OCI-LY1 (cell line): ENCODE measurements around the gene NEAT1.

Experiments
- H2AFZ ChIP-seq: fragments of 200-600 bp; sonication (generic), shearing (Covaris generic); 2 replicates; pipeline ENCODE4 v1.6.0; 2014; ENCODE audit warnings: antibody characterized with exemption, mild to moderate bottlenecking, low read length
- H3F3A ChIP-seq: fragments of 200-600 bp; sonication (generic), shearing (Covaris generic); 2 replicates; pipeline ENCODE4 v1.6.0; 2014; ENCODE audit warnings: mild to moderate bottlenecking, antibody characterized with exemption, low read length, moderate library complexity; ENCODE audit not compliant: insufficient read depth
- H3K27ac ChIP-seq: fragments of 200-600 bp; sonication (generic); 2 replicates; pipeline ENCODE4 v1.5.1; 2014; ENCODE audit warnings: low read length, mixed run types, mild to moderate bottlenecking, low read depth; ENCODE audit not compliant: poor library complexity, severe bottlenecking
- H3K27me3 ChIP-seq: fragments of 200-600 bp; sonication (generic); 2 replicates; pipeline ENCODE4 v1.6.0; 2014; ENCODE audit warnings: antibody characterized with exemption, mild to moderate bottlenecking, low read length, moderate library complexity; ENCODE audit not compliant: insufficient read depth
- H3K36me3 ChIP-seq: fragments of 200-600 bp; sonication (generic); 2 replicates; pipeline ENCODE4 v1.6.1; 2014; ENCODE audit warnings: mild to moderate bottlenecking, antibody characterized with exemption, low read length, moderate library complexity, mixed read lengths; ENCODE audit not compliant: insufficient read depth
- H3K4me1 ChIP-seq: fragments of 200-600 bp; sonication (generic); 2 replicates; pipeline ENCODE4 v1.5.1; 2014; ENCODE audit warnings: mild to moderate bottlenecking, low read length, moderate library complexity; ENCODE audit not compliant: insufficient read depth, severe bottlenecking
- H3K4me2 ChIP-seq: fragments of 200-600 bp; sonication (generic), shearing (Covaris generic); 2 replicates; pipeline ENCODE4 v1.6.1; 2014; ENCODE audit warnings: low read length
- H3K4me3 ChIP-seq: fragments of 200-600 bp; sonication (generic); 2 replicates; pipeline ENCODE4 v1.5.1; 2014; ENCODE audit warnings: low read length, low read depth, mild to moderate bottlenecking, mixed read lengths; ENCODE audit not compliant: poor library complexity, severe bottlenecking
- H3K79me2 ChIP-seq: fragments of 200-600 bp; shearing (Covaris generic); 2 replicates; pipeline ENCODE4 v1.6.1; 2016; ENCODE audit warnings: mixed run types, low read length, mixed read lengths; ENCODE audit not compliant: insufficient read depth
- H3K9ac ChIP-seq: fragments of 200-600 bp; sonication (generic), shearing (Covaris generic); 2 replicates; pipeline ENCODE4 v1.6.1; 2014; ENCODE audit warnings: mild to moderate bottlenecking, low read length, mixed read lengths
- H3K9me2 ChIP-seq: fragments of 200-600 bp; sonication (generic), shearing (Covaris generic); 2 replicates; pipeline ENCODE4 v1.6.1; 2014; ENCODE audit warnings: low read depth, mild to moderate bottlenecking, low read length, mixed read lengths
- H3K9me3 ChIP-seq: fragments of 200-600 bp; shearing (Covaris generic); 2 replicates; pipeline ENCODE4 v1.6.1; 2014; ENCODE audit warnings: low read length, mixed read lengths
- H4K20me1 ChIP-seq: fragments of 200-600 bp; sonication (generic), shearing (Covaris generic); 2 replicates; pipeline ENCODE4 v1.6.0; 2016; ENCODE audit warnings: mild to moderate bottlenecking, low read length; ENCODE audit not compliant: insufficient read depth
- CTCF ChIP-seq: fragments of 200-600 bp; sonication (generic), shearing (Covaris generic); IDR thresholded peaks from 2 replicates; pipeline ENCODE4 v1.5.1; 2017; ENCODE audit warnings: mild to moderate bottlenecking, antibody characterized with exemption, low read length, moderate library complexity, mixed read lengths
- EZH2 ChIP-seq: fragments of 200-600 bp; sonication (generic), shearing (Covaris generic); IDR thresholded peaks from 2 replicates; pipeline ENCODE4 v1.8.0; 2017; ENCODE audit warnings: borderline replicate concordance, mixed run types, mild to moderate bottlenecking, antibody characterized with exemption, low read length, moderate library complexity, mixed read lengths

NEAT1 gene

DNA sequence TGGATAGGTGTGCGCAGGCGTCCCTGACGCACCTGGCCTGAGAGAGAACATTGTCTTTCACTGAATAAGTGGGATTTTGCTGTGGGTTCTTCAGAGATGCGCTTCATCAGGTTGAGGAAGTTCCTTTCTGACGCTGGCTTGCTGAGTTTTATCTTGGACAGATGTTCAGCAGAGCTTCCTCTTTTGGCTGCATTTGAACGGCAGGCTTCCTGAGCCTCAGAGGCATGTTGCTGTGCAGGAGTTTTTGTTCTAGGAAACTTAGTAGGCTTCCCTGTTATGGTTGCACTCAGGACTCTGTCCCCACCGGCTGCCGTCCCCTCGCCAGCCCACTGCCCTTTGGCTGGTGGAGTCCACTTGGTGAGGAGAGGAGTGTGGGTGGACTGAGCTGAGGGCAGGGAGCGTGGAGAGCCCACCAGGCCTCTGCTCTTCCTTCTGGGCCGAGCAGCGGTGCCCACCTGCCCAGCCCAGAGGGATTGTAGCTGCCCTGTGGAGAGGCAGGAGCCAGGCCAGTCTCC is 18.9 kb upstream of the NEAT1 start:
- peak overlapping the region; percentile 95 for H3K27ac ChIP-seq
- H3K9me3 ChIP-seq: no peaks in the 10 kb centered on the region
- no peaks in the 10 kb centered on the region for H4K20me1 ChIP-seq
- peak overlapping the region; percentile 16 for H3K4me3 ChIP-seq
- peaks cover 69% of the 10 kb centered on the region for H3K36me3 ChIP-seq
- peak overlapping the region; percentile 49 for H3K4me2 ChIP-seq
- peaks cover 11% of the 10 kb centered on the region for H3F3A ChIP-seq
- no peaks in the 10 kb centered on the region for H3K27me3 ChIP-seq
- no peaks in the 10 kb centered on the region for H3K9me2 ChIP-seq
- H3K4me1 ChIP-seq: peaks cover 32% of the 10 kb centered on the region
- no peaks in the 10 kb centered on the region for H3K79me2 ChIP-seq
- TF ChIP-seq EZH2 (no peak), CTCF (no peak)
- no peak overlapping the region for H2AFZ ChIP-seq
- peak overlapping the region; percentile 48 for H3K9ac ChIP-seq

DNA sequence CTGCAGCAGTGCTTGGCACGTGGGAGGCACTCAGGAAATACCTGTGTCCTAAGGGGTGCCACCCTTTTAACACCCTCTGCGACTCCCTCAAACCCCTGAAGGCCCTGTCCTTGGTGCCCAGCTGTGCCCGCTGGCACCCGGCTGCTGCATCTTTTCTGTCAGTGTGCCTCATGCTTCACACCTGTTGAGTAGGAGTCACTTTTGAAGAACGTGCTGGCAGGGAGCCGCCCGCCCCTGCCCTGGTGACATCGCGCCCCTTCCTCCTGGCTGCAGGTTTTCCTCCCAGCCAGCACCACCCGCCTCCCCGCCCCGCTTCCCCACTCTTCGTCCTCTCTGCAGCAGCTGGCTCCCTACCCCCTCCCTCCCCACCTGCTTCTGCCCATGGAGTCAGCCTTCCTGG is 18.4 kb upstream of the NEAT1 start:
- peak overlapping the region; percentile 95 for H3K27ac ChIP-seq
- H3K27me3 ChIP-seq: no peaks in the 10 kb centered on the region
- TF ChIP-seq EZH2 (no peak), CTCF (no peak)
- H3K9me3 ChIP-seq: no peaks in the 10 kb centered on the region
- H3K79me2 ChIP-seq: no peaks in the 10 kb centered on the region
- peaks cover 11% of the 10 kb centered on the region for H3F3A ChIP-seq
- no peak overlapping the region for H2AFZ ChIP-seq
- H3K36me3 ChIP-seq: peaks cover 73% of the 10 kb centered on the region
- H3K9me2 ChIP-seq: no peaks in the 10 kb centered on the region
- no peaks in the 10 kb centered on the region for H4K20me1 ChIP-seq
- H3K9ac ChIP-seq: peak overlapping the region; percentile 48; the same call in 1 of the 2 replicates
- peak overlapping the region; percentile 16 for H3K4me3 ChIP-seq
- peaks cover 32% of the 10 kb centered on the region for H3K4me1 ChIP-seq
- peak overlapping the region; percentile 49 for H3K4me2 ChIP-seq

DNA sequence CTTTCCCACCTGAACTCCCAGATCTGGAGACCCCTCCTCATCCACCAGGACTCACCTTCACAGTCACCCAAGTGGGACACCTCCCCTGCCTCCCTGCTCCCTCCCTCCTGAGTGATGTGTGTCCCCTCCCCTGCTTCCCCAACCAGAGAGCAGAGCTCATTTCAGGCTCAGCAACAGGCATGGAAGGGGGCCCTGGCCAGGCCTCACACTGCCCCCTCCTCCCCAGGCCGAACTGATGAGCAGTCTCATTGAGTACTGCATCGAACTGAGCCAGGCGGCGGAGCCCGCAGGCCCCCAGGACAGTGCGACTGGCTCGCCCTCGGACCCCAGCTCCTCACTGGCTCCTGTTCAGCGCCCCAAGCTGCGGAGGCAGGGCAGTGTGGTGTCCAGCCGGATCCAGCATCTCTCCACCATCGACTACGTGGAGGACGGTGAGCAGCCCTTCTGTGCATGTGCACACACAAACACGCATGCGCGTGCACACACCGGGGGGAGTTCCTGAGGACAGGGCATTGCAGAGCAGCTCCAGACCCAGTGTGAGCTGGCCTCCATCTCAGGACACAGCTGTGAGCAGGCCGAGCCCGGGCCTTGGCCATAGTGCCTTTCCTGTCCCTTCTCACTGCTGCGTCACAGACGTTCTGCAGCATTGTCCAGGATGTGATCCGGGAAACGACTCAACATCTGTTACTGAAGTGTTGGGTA is 17.8 kb upstream of the NEAT1 start:
- H4K20me1 ChIP-seq: no peaks in the 10 kb centered on the region
- H3K27me3 ChIP-seq: no peaks in the 10 kb centered on the region
- TF ChIP-seq EZH2: no peak
- no peak for TF ChIP-seq CTCF
- H3K9me3 ChIP-seq: no peaks in the 10 kb centered on the region
- H3K4me2 ChIP-seq: no peak overlapping the region
- H3K4me1 ChIP-seq: peaks cover 32% of the 10 kb centered on the region
- peak overlapping the region; percentile 95 for H3K27ac ChIP-seq
- H3K9me2 ChIP-seq: no peaks in the 10 kb centered on the region
- H3K4me3 ChIP-seq: no peak overlapping the region
- peaks cover 11% of the 10 kb centered on the region for H3F3A ChIP-seq
- no peak overlapping the region for H2AFZ ChIP-seq
- H3K79me2 ChIP-seq: no peaks in the 10 kb centered on the region
- peaks cover 73% of the 10 kb centered on the region for H3K36me3 ChIP-seq
- H3K9ac ChIP-seq: no peak overlapping the region
